HCT116 (cell line): ENCODE results near the gene CFAP410. TPM values are rescaled to one million over a fixed set of nuclear protein-coding genes. Genes with fewer than 3 reads are reported as not detected.

ENCODE experiments used
- ATAC-seq: fragments of 200-7000 bp; cut with Tn5 transposase; 2 replicates; pipeline ENCODE4 v1.9.1; 2020; ENCODE audit warnings: mild to moderate bottlenecking, moderate library complexity
- BruUV-seq: library from RNA; stranded (reverse); fragments of 400-500 nt; replicated peaks from 2 replicates; lab custom pipeline; 2021; lab: Mats Ljungman, UMichigan
- CTCF ChIA-PET: fragments of 300-600 bp; sonication (Branson Sonifier 250); formaldehyde crosslinking; loops from one replicate; lab custom pipeline; 2021; ENCODE audit warnings: antibody characterized with exemption; lab: Charles Lee
- POLR2A ChIA-PET: fragments of 300-600, 350-600 bp; sonication (Branson Sonifier 250); formaldehyde crosslinking; loops from one replicate; lab custom pipeline; 2021; ENCODE audit warnings: antibody characterized with exemption; lab: Charles Lee
- RAD21 ChIA-PET, 2 experiments: fragments of 300-600 bp; sonication (Branson Sonifier 250); formaldehyde crosslinking; loops; one replicate each; lab custom pipeline; 2023; ENCODE audit warnings: low total read pairs in 2 of 2; ENCODE audit not compliant: uncharacterized antibody in 2 of 2, unreplicated experiment in 2 of 2, low non-redundant PET in 1 of 2; lab: Charles Lee
- DNase-seq: peaks from one replicate; pipeline ENCODE4 v3.0.0-alpha.2; 2010; ENCODE audit warnings: low read depth, low spot score
- H2AFZ ChIP-seq: fragments of 200-600 bp; shearing (Covaris generic), sonication (generic); 2 replicates; pipeline ENCODE4 v1.6.1; 2017; ENCODE audit warnings: low read depth, mixed run types, mixed read lengths, antibody characterized with exemption, low read length; ENCODE audit not compliant: poor library complexity, severe bottlenecking
- H3K27ac ChIP-seq: 2 replicates; pipeline ENCODE4 v1.5.1; 2012; ENCODE audit warnings: low read depth, low read length
- H3K27me3 ChIP-seq: fragments of 200-600 bp; sonication (generic); 2 replicates; pipeline ENCODE4 v1.6.1; 2016; ENCODE audit warnings: mixed run types, low read length, mixed read lengths; ENCODE audit not compliant: insufficient read depth
- H3K36me3 ChIP-seq, 2 experiments: fragments of 200-500 bp in 1 of 2; fragments of 200-600 bp in 1 of 2; sonication (Bioruptor generic) in 1 of 2; sonication (generic) in 1 of 2; 2 replicates each; pipeline versions ENCODE4 v1.5.1 to v1.6.1; 2014 to 2016; ENCODE audit warnings: low read length in 2 of 2, inconsistent platforms in 1 of 2, mixed read lengths in 1 of 2, mixed run types in 1 of 2; ENCODE audit not compliant: insufficient read depth in 2 of 2, control insufficient read depth in 1 of 2
- H3K4me1 ChIP-seq, 2 experiments: fragments of 200-600 bp in 1 of 2; sonication (generic) in 1 of 2; 2 replicates each; pipeline versions ENCODE4 v1.5.1 to v1.6.1; 2012 to 2017; ENCODE audit warnings: low read length in 2 of 2, inconsistent platforms in 1 of 2, mild to moderate bottlenecking in 1 of 2, mixed read lengths in 1 of 2, mixed run types in 1 of 2, moderate library complexity in 1 of 2; ENCODE audit not compliant: insufficient read depth in 2 of 2, control insufficient read depth in 1 of 2
- H3K4me2 ChIP-seq: fragments of 200-600 bp; sonication (generic); 2 replicates; pipeline ENCODE4 v1.6.1; 2017; ENCODE audit warnings: mixed run types, low read length, mixed read lengths
- H3K4me3 ChIP-seq, 2 experiments: fragments of 200-600 bp in 1 of 2; sonication (generic) in 1 of 2; replicated peaks in 1 of 2; 2 replicates each; pipeline ENCODE4 v1.5.1; 2011 to 2016; ENCODE audit warnings: low read length in 2 of 2, control low read depth in 1 of 2, low read depth in 1 of 2, mild to moderate bottlenecking in 1 of 2, mixed read lengths in 1 of 2, mixed run types in 1 of 2
- H3K79me2 ChIP-seq: fragments of 200-600 bp; sonication (generic); 2 replicates; pipeline ENCODE4 v1.6.1; 2017; ENCODE audit warnings: mild to moderate bottlenecking, mixed run types, low read length, moderate library complexity, mixed read lengths; ENCODE audit not compliant: insufficient read depth
- H3K9ac ChIP-seq: fragments of 200-600 bp; sonication (generic); 2 replicates; pipeline ENCODE4 v1.6.1; 2016; ENCODE audit warnings: low read length, mixed read lengths
- H3K9me2 ChIP-seq: fragments of 200-600 bp; sonication (generic), shearing (Covaris generic); 2 replicates; pipeline ENCODE4 v1.6.1; 2017; ENCODE audit warnings: mixed run types, mild to moderate bottlenecking, moderate library complexity; ENCODE audit not compliant: insufficient read depth
- H3K9me3 ChIP-seq, 2 experiments: fragments of 200-500 bp in 1 of 2; fragments of 200-600 bp in 1 of 2; sonication (Bioruptor generic) in 1 of 2; sonication (generic) in 1 of 2; 2 replicates each; pipeline ENCODE4 v1.6.1; 2014 to 2017; ENCODE audit warnings: low read length in 2 of 2, mixed read lengths in 2 of 2, inconsistent platforms in 1 of 2, low read depth in 1 of 2, mild to moderate bottlenecking in 1 of 2, mixed run types in 1 of 2, moderate library complexity in 1 of 2; ENCODE audit not compliant: control insufficient read depth in 1 of 2, insufficient read depth in 1 of 2
- H4K20me1 ChIP-seq: fragments of 200-600 bp; sonication (generic), shearing (Covaris generic); 2 replicates; pipeline ENCODE4 v1.6.1; 2017; ENCODE audit warnings: mixed run types, mild to moderate bottlenecking, moderate library complexity; ENCODE audit not compliant: insufficient read depth
- CEBPB ChIP-seq: IDR thresholded peaks from 2 replicates; pipeline ENCODE4 v1.6.1; 2012; ENCODE audit warnings: low read depth
- EGR1 ChIP-seq: IDR thresholded peaks from 2 replicates; pipeline ENCODE4 v1.6.1; 2012; ENCODE audit warnings: low read depth
- FOSL1 ChIP-seq: IDR thresholded peaks from 2 replicates; pipeline ENCODE4 v1.6.1; 2012; ENCODE audit warnings: low read depth
- POLR2AphosphoS5 ChIP-seq: IDR thresholded peaks from 2 replicates; pipeline ENCODE4 v1.6.1; 2011; ENCODE audit warnings: mild to moderate bottlenecking, low read depth, low read length, moderate library complexity
- RAD21 ChIP-seq: IDR thresholded peaks from 2 replicates; pipeline ENCODE4 v1.6.1; 2012; ENCODE audit warnings: low read depth, mild to moderate bottlenecking
- SRF ChIP-seq: IDR thresholded peaks from 2 replicates; pipeline ENCODE4 v1.6.1; 2012; ENCODE audit warnings: low read depth
- TCF7L2 ChIP-seq: IDR thresholded peaks from 2 replicates; pipeline ENCODE4 v1.7.0; 2011; ENCODE audit warnings: borderline replicate concordance, inconsistent platforms; ENCODE audit not compliant: insufficient read depth, insufficient read length; ENCODE audit errors: extremely low read depth
- ZNF274 ChIP-seq: fragments of 200-500 bp; sonication (Bioruptor generic); IDR thresholded peaks from 2 replicates; pipeline ENCODE4 v1.6.1; 2014; ENCODE audit warnings: mild to moderate bottlenecking, low read depth, low read length, inconsistent platforms
- intact Hi-C: fragments of 100-400 bp; cut with micrococcal nuclease; formaldehyde crosslinking; loops from 2 replicates; pipeline ENCODE4 v1.10.0; 2022
- total RNA-seq: library from RNA; stranded (reverse); gene quantifications from one replicate; pipeline ENCODE4 v1.2.1, GENCODE V29; 2021; ENCODE audit not compliant: unreplicated experiment
- TF ChIP-seq, protein P1 (sequence below): IDR thresholded peaks from 2 replicates; pipeline ENCODE4 v1.6.1; 2012; ENCODE audit warnings: low read depth
- TF ChIP-seq, protein P2 (sequence below): IDR thresholded peaks from 2 replicates; pipeline ENCODE4 v1.6.1; 2012

Gene CFAP410
- total RNA-seq, 1 experiment from 2014 or later: 15.3 TPM

DNA sequence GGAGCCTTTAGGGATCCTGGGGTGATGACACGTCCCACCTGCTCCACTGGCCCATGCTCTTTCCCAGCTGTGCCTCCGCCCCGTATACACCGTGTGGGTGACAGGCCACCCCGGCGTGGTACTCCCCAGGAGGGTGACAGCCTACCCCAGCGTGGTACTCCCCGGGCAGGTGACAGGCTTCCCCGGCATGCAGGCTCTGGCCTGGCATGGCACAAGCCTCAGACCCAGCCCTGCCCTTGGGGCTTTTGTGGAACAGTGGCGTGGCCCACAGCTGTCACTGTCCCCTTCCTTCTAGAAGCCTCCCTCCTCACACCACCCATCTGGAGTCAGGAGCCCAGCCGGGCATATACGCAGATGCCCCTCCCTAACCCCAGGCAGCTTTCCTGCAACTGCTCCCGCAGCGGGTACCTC lies 44.0 kb downstream of the CFAP410 start:
- Histone ChIP-seq H3K27me3 (no peaks in the 10 kb centered on the region), H3K9ac (no peak overlapping the region), H3K36me3 (no peaks in the 10 kb centered on the region), H3K4me2 (no peak overlapping the region), H3K4me3 (no peak overlapping the region), H3K9me2 (no peaks in the 10 kb centered on the region)
- BruUV-seq: no TSS peak
- no peak for DNase-seq
- POLR2A ChIA-PET: no interaction called here
- TF ChIP-seq SRF (no peak), EGR1 (no peak), ZNF274 (no peak), TCF7L2 (no peak), RAD21 (no peak), POLR2AphosphoS5 (no peak), CEBPB (no peak), FOSL1 (no peak)
- TF ChIP-seq, protein P1, sequence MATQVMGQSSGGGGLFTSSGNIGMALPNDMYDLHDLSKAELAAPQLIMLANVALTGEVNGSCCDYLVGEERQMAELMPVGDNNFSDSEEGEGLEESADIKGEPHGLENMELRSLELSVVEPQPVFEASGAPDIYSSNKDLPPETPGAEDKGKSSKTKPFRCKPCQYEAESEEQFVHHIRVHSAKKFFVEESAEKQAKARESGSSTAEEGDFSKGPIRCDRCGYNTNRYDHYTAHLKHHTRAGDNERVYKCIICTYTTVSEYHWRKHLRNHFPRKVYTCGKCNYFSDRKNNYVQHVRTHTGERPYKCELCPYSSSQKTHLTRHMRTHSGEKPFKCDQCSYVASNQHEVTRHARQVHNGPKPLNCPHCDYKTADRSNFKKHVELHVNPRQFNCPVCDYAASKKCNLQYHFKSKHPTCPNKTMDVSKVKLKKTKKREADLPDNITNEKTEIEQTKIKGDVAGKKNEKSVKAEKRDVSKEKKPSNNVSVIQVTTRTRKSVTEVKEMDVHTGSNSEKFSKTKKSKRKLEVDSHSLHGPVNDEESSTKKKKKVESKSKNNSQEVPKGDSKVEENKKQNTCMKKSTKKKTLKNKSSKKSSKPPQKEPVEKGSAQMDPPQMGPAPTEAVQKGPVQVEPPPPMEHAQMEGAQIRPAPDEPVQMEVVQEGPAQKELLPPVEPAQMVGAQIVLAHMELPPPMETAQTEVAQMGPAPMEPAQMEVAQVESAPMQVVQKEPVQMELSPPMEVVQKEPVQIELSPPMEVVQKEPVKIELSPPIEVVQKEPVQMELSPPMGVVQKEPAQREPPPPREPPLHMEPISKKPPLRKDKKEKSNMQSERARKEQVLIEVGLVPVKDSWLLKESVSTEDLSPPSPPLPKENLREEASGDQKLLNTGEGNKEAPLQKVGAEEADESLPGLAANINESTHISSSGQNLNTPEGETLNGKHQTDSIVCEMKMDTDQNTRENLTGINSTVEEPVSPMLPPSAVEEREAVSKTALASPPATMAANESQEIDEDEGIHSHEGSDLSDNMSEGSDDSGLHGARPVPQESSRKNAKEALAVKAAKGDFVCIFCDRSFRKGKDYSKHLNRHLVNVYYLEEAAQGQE: no peak
- TF ChIP-seq, protein P2, sequence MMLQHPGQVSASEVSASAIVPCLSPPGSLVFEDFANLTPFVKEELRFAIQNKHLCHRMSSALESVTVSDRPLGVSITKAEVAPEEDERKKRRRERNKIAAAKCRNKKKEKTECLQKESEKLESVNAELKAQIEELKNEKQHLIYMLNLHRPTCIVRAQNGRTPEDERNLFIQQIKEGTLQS: no peak
- TF ChIP-seq, all 23 proteins: peak for 0
- ChIA-PET CTCF (no interaction called here), RAD21 (no interaction called here)
- H2AFZ ChIP-seq: no peak overlapping the region
- no peak for ATAC-seq
- no peak overlapping the region for H3K27ac ChIP-seq
- no peaks in the 10 kb centered on the region for H3K79me2 ChIP-seq
- no peaks in the 10 kb centered on the region for H4K20me1 ChIP-seq
- H3K4me1 ChIP-seq: peaks cover 5 to 27% of the 10 kb centered on the region in 2 experiments
- no peaks in the 10 kb centered on the region for H3K9me3 ChIP-seq
- intact Hi-C loops: no loop called here
